Trophoblast cell (in vitro differentiated cells and primary cell): ENCODE results near the gene BRD3OS.
A peak's percentile ranks its signal among the peaks of the same experiment; 100 is the strongest.
"Not testable (repeated sequence)": the region's sequence is repeated elsewhere in the genome, so short reads cannot be mapped to it uniquely, and the experiment has no call there.

ENCODE experiments used
- DNase-seq, 2 donors: peaks; one replicate each; pipeline ENCODE4 v3.0.0-alpha.2; 2016
- H2AFZ ChIP-seq: 2 replicates; pipeline ENCODE4 v1.6.1; 2013; ENCODE audit warnings: low read length, moderate library complexity, mild to moderate bottlenecking; ENCODE audit not compliant: insufficient read depth, poor library complexity
- H2AK5ac ChIP-seq: 2 replicates; pipeline ENCODE4 v1.6.1; 2013; ENCODE audit warnings: mild to moderate bottlenecking, low read length
- H2BK120ac ChIP-seq: 2 replicates; pipeline ENCODE4 v1.6.1; 2013; ENCODE audit warnings: low read length, mild to moderate bottlenecking, moderate library complexity; ENCODE audit not compliant: insufficient read depth, poor library complexity
- H2BK12ac ChIP-seq: 2 replicates; pipeline ENCODE4 v1.6.1; 2013; ENCODE audit warnings: mild to moderate bottlenecking, low read length, moderate library complexity
- H2BK5ac ChIP-seq: 2 replicates; pipeline ENCODE4 v1.6.1; 2013; ENCODE audit warnings: low read length, low read depth, moderate library complexity, mild to moderate bottlenecking; ENCODE audit not compliant: poor library complexity
- H3K14ac ChIP-seq: 2 replicates; pipeline ENCODE4 v1.6.1; 2013; ENCODE audit warnings: mild to moderate bottlenecking, low read length
- H3K18ac ChIP-seq: 2 replicates; pipeline ENCODE4 v1.6.1; 2013; ENCODE audit warnings: mild to moderate bottlenecking, low read length
- H3K23ac ChIP-seq: 2 replicates; pipeline ENCODE4 v1.6.1; 2013; ENCODE audit warnings: low read length
- H3K27ac ChIP-seq: 2 replicates; pipeline ENCODE4 v1.5.1; 2013; ENCODE audit warnings: low read depth, mild to moderate bottlenecking, inconsistent platforms, low read length, moderate library complexity
- H3K27me3 ChIP-seq: 2 replicates; pipeline ENCODE4 v1.6.1; 2013; ENCODE audit warnings: inconsistent platforms, mild to moderate bottlenecking, low read length, moderate library complexity; ENCODE audit not compliant: insufficient read depth
- H3K36me3 ChIP-seq, 2 experiments: 1 replicate in 1 of 2; 2 replicates in 1 of 2; pipeline ENCODE4 v1.6.1; 2013; ENCODE audit warnings: low read length in 2 of 2, mild to moderate bottlenecking in 2 of 2, moderate library complexity in 1 of 2; ENCODE audit not compliant: insufficient read depth in 2 of 2, control insufficient read depth in 1 of 2
- H3K4ac ChIP-seq: 2 replicates; pipeline ENCODE4 v1.6.1; 2013; ENCODE audit warnings: low read depth, mild to moderate bottlenecking, low read length, moderate library complexity
- H3K4me1 ChIP-seq, 2 experiments: 1 replicate in 1 of 2; 2 replicates in 1 of 2; pipeline ENCODE4 v1.6.1; 2013; ENCODE audit warnings: low read length in 2 of 2, mild to moderate bottlenecking in 2 of 2, moderate library complexity in 1 of 2; ENCODE audit not compliant: insufficient read depth in 2 of 2, control insufficient read depth in 1 of 2
- H3K4me2 ChIP-seq: 2 replicates; pipeline ENCODE4 v1.6.1; 2013; ENCODE audit warnings: inconsistent platforms, mild to moderate bottlenecking, low read length, moderate library complexity
- H3K4me3 ChIP-seq: 2 replicates; pipeline ENCODE4 v1.5.1; 2013; ENCODE audit warnings: mild to moderate bottlenecking, low read depth, low read length, inconsistent platforms
- H3K79me1 ChIP-seq: one replicate; pipeline ENCODE4 v1.6.1; 2013; ENCODE audit warnings: low read length
- H3K79me2 ChIP-seq: 2 replicates; pipeline ENCODE4 v1.6.1; 2013; ENCODE audit warnings: low read length, mild to moderate bottlenecking; ENCODE audit not compliant: control insufficient read depth, insufficient read depth, poor library complexity
- H3K9ac ChIP-seq: 2 replicates; pipeline ENCODE4 v1.6.1; 2013; ENCODE audit warnings: mild to moderate bottlenecking, low read length
- H3K9me3 ChIP-seq: 2 replicates; pipeline ENCODE4 v1.6.1; 2013; ENCODE audit warnings: low read depth, mild to moderate bottlenecking, control low read depth, inconsistent platforms, low read length; ENCODE audit not compliant: insufficient read depth
- H4K12ac ChIP-seq: 2 replicates; pipeline ENCODE4 v1.6.1; 2013; ENCODE audit warnings: low read depth, mild to moderate bottlenecking, low read length, moderate library complexity
- H4K8ac ChIP-seq: 2 replicates; pipeline ENCODE4 v1.6.1; 2013; ENCODE audit warnings: low read depth, mild to moderate bottlenecking, low read length, moderate library complexity
- H4K91ac ChIP-seq: one replicate; pipeline ENCODE4 v1.6.1; 2013; ENCODE audit warnings: low read depth, mild to moderate bottlenecking, low read length, moderate library complexity
- WGBS: extraction: QIAGEN DNeasy Blood & Tissue Kit; methylation state at CpG from one replicate; pipeline ENCODE4 v1.1.7; 2013; ENCODE audit warnings: missing lambda C conversion rate; ENCODE audit not compliant: insufficient read length, insufficient coverage; ENCODE audit errors: extremely low coverage; 5-methylcytosine and 5-hydroxymethylcytosine counted together

BRD3OS gene

DNA sequence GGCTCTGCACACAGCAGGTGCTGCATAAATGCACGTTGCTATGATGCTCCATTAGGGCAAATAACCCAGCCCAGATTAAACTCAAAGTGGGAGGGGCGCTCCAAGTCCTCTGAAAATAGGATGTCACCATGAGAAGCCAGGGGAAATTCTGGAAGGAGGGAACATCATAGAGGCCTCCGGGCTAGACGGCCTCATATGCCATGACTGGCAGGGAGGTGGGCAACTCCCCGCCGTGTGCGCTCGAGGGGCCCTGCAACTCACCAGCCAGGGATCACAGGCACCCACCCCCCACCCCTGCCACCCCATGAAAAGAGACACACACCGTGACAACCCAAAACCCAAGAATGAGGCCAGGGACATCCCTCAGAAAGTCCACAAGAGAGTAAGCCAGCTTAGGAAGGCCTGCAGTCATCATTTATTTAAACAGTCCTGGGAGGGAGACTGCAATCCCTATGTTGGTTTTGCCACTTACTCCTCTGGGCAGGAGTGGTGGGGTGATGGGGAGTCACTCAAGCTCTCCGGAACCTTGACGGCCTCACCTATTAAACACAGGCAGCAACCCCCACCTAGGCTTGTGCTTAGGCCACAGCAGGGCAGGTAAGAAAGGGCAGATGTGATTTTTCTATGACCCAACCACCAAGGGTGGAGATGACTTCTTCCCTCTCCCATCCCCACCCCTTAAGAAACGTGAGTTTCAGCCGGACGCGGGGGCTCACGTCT, 37.2 kb upstream of the BRD3OS start:
- H3K4me3 ChIP-seq = no peak overlapping the region
- H3K27ac ChIP-seq = no peak overlapping the region
- no peak overlapping the region for H4K91ac ChIP-seq
- no peak overlapping the region for H2AFZ ChIP-seq
- H3K36me3 ChIP-seq = peaks cover 19 to 27% of the 10 kb centered on the region in 2 experiments
- no peak overlapping the region for H2BK12ac ChIP-seq
- no peak overlapping the region for H4K12ac ChIP-seq
- peaks cover 28% of the 10 kb centered on the region for H3K79me1 ChIP-seq
- H3K4me2 ChIP-seq = no peak overlapping the region
- H2BK120ac ChIP-seq = no peak overlapping the region
- H3K4me1 ChIP-seq = peaks cover 14% of the 10 kb centered on the region in 2 experiments
- no peak overlapping the region for H2AK5ac ChIP-seq
- DNase-seq = no peak
- H3K9ac ChIP-seq = no peak overlapping the region
- no peaks in the 10 kb centered on the region for H3K9me3 ChIP-seq
- no peak overlapping the region for H3K18ac ChIP-seq
- H4K8ac ChIP-seq = no peak overlapping the region
- no peak overlapping the region for H2BK5ac ChIP-seq
- peaks cover 70% of the 10 kb centered on the region for H3K79me2 ChIP-seq
- peak overlapping the region; percentile 89 for H3K4ac ChIP-seq
- no peak overlapping the region for H3K14ac ChIP-seq
- no peaks in the 10 kb centered on the region for H3K27me3 ChIP-seq
- no CpG with 5 or more reads among the region's 16 CpGs for WGBS
- no peak overlapping the region for H3K23ac ChIP-seq

GRCh38 chr9:133988771-133989170, 36.5 kb upstream of the BRD3OS start:
- H3K27me3 ChIP-seq, H2BK5ac ChIP-seq, H4K8ac ChIP-seq, H2AK5ac ChIP-seq, H3K18ac ChIP-seq, H3K4me3 ChIP-seq, H3K14ac ChIP-seq, H3K9ac ChIP-seq, DNase-seq, H3K4me2 ChIP-seq, H3K9me3 ChIP-seq, H2BK12ac ChIP-seq, H4K12ac ChIP-seq, H3K23ac ChIP-seq, H3K27ac ChIP-seq, H2BK120ac ChIP-seq, H4K91ac ChIP-seq, H2AFZ ChIP-seq: not testable (repeated sequence)
- WGBS = no CpG with 5 or more reads among the region's 14 CpGs
- Histone ChIP-seq H3K4ac (peak overlapping the region; percentile 88), H3K36me3 (peaks cover 19 to 27% of the 10 kb centered on the region in 2 experiments), H3K79me2 (peaks cover 67% of the 10 kb centered on the region), H3K79me1 (peaks cover 33% of the 10 kb centered on the region), H3K4me1 (peaks cover 14 to 18% of the 10 kb centered on the region in 2 experiments)

DNA sequence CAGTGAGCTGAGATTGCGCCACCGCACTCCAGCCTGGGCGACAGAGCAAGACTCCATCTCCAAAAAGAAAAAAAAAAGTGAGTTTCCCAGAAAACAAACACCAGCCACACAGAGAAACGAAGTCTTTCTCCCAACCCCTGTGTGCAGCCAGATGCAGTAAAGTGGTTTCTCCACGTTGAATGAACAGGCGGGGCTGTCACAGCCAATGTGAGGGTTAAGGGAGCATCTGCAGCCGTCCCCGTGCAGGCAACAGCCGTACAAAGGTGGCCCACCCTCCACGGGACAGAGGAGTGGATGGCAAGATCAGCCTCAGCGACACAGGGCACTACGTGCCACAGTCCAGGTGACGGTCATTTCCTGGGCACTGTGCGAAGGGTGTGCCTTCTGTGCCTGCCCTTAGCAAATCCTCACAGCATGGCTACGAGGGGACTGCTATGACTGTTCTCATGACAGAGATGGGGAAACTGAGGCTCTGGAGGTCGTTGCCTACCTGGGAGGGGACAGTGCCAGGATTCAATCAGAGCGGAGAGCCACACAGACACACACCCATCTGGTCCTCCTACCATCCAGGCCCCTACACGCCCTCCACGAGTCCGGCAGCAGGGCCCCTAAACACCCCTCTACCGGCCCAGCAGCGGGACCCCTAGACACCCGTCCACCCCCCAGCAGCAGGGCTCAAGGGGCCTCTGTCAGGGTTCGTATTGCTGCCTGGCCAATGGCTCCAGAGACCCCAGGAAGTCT, 35.5 kb upstream of the BRD3OS start:
- DNase-seq = no peak
- H2AK5ac ChIP-seq = no peak overlapping the region
- H3K79me1 ChIP-seq = peaks cover 33% of the 10 kb centered on the region
- H2BK5ac ChIP-seq = no peak overlapping the region
- H3K9me3 ChIP-seq = no peaks in the 10 kb centered on the region
- no peak overlapping the region for H4K12ac ChIP-seq
- H2BK120ac ChIP-seq = no peak overlapping the region
- H3K9ac ChIP-seq = no peak overlapping the region
- no peak overlapping the region for H2BK12ac ChIP-seq
- no peak overlapping the region for H4K91ac ChIP-seq
- peak overlapping the region; percentile 64 for H3K4me2 ChIP-seq
- peak overlapping the region; percentile 91 for H3K14ac ChIP-seq
- H3K4me1 ChIP-seq = peaks cover 15 to 23% of the 10 kb centered on the region in 2 experiments
- H3K36me3 ChIP-seq = peaks cover 19 to 24% of the 10 kb centered on the region in 2 experiments
- H3K4me3 ChIP-seq = peak overlapping the region; percentile 99
- peak overlapping the region; percentile 91 for H3K4ac ChIP-seq
- H4K8ac ChIP-seq = no peak overlapping the region
- H2AFZ ChIP-seq = no peak overlapping the region
- H3K79me2 ChIP-seq = peaks cover 65% of the 10 kb centered on the region
- no CpG with 5 or more reads among the region's 24 CpGs for WGBS
- H3K18ac ChIP-seq = peak overlapping the region; percentile 2
- H3K27me3 ChIP-seq = no peaks in the 10 kb centered on the region
- no peak overlapping the region for H3K23ac ChIP-seq
- H3K27ac ChIP-seq = no peak overlapping the region

- Histone ChIP-seq H3K18ac (peak overlapping the region; percentile 97), H3K79me1 (peaks cover 33% of the 10 kb centered on the region), H2BK12ac (no peak overlapping the region), H3K9me3 (no peaks in the 10 kb centered on the region), H3K27me3 (no peaks in the 10 kb centered on the region), H3K23ac (no peak overlapping the region), H3K36me3 (peaks cover 16 to 24% of the 10 kb centered on the region in 2 experiments), H2AK5ac (peak overlapping the region; percentile 91), H4K91ac (peak overlapping the region; percentile 94), H3K4me3 (peak overlapping the region; percentile 99), H4K12ac (no peak overlapping the region), H2AFZ (peak overlapping the region; percentile 70), H3K79me2 (peaks cover 62% of the 10 kb centered on the region), H3K4ac (peak overlapping the region; percentile 91), H4K8ac (peak overlapping the region; percentile 67), H3K4me1 (peaks cover 15 to 23% of the 10 kb centered on the region in 2 experiments), H2BK5ac (peak overlapping the region; percentile 95), H3K27ac (peak overlapping the region; percentile 73), H2BK120ac (peak overlapping the region; percentile 92), H3K9ac (peak overlapping the region; percentile 98), H3K14ac (peak overlapping the region; percentile 91), H3K4me2 (peak overlapping the region; percentile 64)
- WGBS = no CpG with 5 or more reads among the region's 31 CpGs
- DNase-seq = peak in 1 of 2 donors; percentile 67
Observed at GRCh38 chr9:133990366-133991213, 34.7 kb upstream of the BRD3OS start.
